Activated T-cell treated with anti-CD3 and anti-CD28 coated beads, Interleukin-2, amount 50 U/mL, for 24 hours (primary cell): ENCODE results near the gene USP21.

Experiments
- DNase-seq: peaks from one replicate; pipeline ENCODE4 v3.0.0-alpha.2; 2020
- H3K27ac Mint-ChIP-seq: 2 replicates; pipeline ENCODE4 v1.8.0; 2020; ENCODE audit warnings: mild to moderate bottlenecking, mixed read lengths
- H3K27me3 Mint-ChIP-seq: 2 replicates; pipeline ENCODE4 v1.8.0; 2020; ENCODE audit warnings: mixed read lengths
- H3K36me3 Mint-ChIP-seq: 2 replicates; pipeline ENCODE4 v1.8.0; 2020; ENCODE audit warnings: low read depth, mixed read lengths
- H3K4me1 Mint-ChIP-seq: 2 replicates; pipeline ENCODE4 v1.8.0; 2020; ENCODE audit warnings: low read depth, mixed read lengths
- H3K4me3 Mint-ChIP-seq: 2 replicates; pipeline ENCODE4 v1.8.0; 2020; ENCODE audit warnings: mild to moderate bottlenecking, moderate library complexity, mixed read lengths
- H3K9me3 Mint-ChIP-seq: 2 replicates; pipeline ENCODE4 v1.8.0; 2020; ENCODE audit warnings: mixed read lengths

The USP21 gene

DNA sequence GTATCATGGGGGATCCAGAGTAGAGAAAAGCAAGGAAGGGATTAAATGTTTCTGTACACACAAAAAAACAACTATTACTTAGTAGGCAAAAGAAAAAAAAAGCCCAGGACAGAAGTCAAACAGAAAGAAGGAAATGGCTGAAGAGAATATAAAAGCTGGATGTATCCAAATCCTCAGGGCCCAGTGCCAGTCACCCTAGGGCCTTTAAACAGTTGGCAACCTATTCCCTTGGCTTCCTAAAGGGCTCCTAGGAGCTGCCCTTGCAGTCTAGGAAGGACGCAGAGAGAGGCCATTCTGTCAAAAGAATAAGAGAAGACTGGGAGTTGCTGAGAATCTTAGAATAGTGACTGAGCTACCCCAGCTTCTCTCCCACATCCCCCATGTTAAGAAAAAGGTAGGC is 13.0 kb downstream of the USP21 start:
- peak overlapping the region; percentile 82 for H3K27ac Mint-ChIP-seq
- H3K4me3 Mint-ChIP-seq = no peak overlapping the region
- no peak for DNase-seq
- peaks cover 51% of the 10 kb centered on the region for H3K4me1 Mint-ChIP-seq
- H3K36me3 Mint-ChIP-seq = peaks cover 92% of the 10 kb centered on the region
- H3K9me3 Mint-ChIP-seq = no peaks in the 10 kb centered on the region
- no peaks in the 10 kb centered on the region for H3K27me3 Mint-ChIP-seq

DNA sequence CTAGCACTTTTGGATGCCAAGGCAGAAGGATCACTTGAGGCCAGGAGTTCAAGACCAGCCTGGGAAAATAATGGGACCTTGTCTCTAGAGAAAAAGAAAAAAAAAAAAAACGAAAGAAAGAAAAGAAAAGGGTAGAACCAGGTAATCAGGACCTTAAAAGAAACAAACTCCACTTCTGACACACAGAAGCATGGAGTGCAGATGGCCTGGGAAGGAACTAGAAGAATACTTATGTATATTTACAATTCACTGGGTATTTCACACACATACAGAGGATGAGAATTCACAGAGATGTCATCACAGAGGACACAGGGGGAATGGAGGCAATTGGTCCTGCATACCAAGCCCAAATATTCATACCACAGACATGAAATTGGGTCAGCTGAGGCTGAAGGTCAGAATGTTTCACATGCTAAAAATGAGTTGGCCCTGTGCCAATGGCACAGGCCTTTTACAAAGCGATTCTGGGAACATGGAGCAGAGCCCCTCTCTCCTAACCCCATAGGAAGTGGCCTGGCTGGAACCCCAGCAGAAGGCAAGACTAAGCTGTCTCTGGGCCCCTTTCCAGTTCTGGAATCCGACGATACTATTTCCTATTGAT is 13.6 kb downstream of the USP21 start:
- Mint-ChIP-seq H3K9me3 (no peaks in the 10 kb centered on the region), H3K4me3 (no peak overlapping the region), H3K4me1 (peaks cover 52% of the 10 kb centered on the region), H3K27ac (peak overlapping the region; percentile 71), H3K27me3 (no peaks in the 10 kb centered on the region), H3K36me3 (peaks cover 90% of the 10 kb centered on the region)
- no peak for DNase-seq

DNA sequence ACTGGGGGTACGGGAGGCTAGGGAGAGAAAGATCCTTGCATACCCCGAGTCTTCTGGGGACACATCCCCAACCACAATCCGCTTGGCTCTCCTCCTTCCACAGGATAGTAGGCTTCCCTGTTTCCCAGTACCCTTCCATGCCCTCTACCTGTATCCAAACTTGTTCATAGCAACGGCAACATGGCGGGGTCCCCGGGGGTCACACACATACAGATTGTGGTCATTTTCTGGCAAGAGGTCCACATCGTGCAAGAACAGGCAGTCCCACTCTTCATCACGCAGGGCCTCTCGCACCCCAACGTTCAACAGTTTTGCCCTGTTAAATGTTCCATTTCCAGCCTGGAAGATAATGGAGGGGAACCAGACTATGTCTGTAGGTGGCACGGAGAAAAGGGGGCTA is 14.4 kb downstream of the USP21 start:
- no peaks in the 10 kb centered on the region for H3K9me3 Mint-ChIP-seq
- DNase-seq = no peak
- H3K27me3 Mint-ChIP-seq = no peaks in the 10 kb centered on the region
- H3K27ac Mint-ChIP-seq = peak overlapping the region; percentile 66
- peaks cover 84% of the 10 kb centered on the region for H3K36me3 Mint-ChIP-seq
- H3K4me1 Mint-ChIP-seq = peaks cover 52% of the 10 kb centered on the region
- no peak overlapping the region for H3K4me3 Mint-ChIP-seq

DNA sequence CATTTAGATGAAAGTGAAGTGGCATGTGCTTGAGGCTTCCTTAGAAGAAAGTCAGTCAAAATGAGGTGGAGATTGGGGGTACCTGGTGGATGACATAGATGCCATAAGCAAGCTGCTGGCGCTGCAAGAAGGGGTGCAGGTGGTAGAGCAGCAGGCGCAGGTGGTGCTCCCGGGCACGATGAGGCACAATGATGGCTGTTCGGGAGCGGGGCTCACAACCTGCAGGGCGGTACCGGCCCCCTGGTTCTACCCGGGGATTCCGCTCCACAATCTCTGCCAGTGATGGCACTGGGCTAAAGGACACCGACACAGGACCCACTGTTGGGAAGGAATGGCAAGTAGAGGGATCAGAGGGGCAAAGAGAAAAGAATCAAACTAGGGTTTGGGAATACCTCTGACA is 15.6 kb downstream of the USP21 start:
- Mint-ChIP-seq H3K27me3 (no peaks in the 10 kb centered on the region), H3K4me1 (peaks cover 52% of the 10 kb centered on the region), H3K36me3 (peaks cover 72% of the 10 kb centered on the region), H3K4me3 (no peak overlapping the region), H3K27ac (peak overlapping the region; percentile 99), H3K9me3 (no peaks in the 10 kb centered on the region)
- no peak for DNase-seq

DNA sequence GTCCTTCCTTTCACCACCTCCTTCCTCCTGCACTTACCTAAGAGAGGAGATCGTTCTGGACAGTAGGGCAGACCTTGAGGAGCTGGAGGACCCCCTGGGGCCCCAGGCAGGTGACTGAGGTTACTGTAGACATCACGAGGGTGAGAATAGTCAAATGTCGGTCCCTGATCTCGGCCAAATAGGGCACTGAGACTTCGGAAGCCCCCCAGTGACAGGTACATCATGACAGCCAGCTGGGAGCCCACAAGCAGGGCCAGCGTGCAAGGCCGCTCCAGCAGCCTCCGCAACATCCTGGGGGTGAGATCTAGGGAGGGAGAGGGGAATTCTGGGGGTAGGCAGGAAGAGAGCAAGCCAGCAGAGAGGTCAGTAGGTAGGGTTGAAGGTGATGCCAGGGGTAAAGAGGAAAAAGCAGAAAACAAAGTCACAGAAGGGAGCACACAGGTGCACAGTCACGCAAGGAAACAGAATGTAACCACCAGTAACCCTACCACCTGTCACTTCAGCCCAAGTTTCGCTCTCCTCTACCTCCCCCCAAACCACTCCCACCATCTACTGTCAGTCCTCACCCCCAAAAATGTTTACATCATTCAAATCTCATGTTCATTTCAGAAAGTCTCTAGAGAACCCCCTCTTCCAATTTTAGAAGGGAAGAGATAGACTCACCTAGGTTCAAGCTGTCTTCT is 16.6 kb downstream of the USP21 start:
- Mint-ChIP-seq H3K27me3 (no peaks in the 10 kb centered on the region), H3K27ac (peak overlapping the region; percentile 99), H3K4me3 (peak overlapping the region; percentile 94), H3K4me1 (peaks cover 60% of the 10 kb centered on the region), H3K36me3 (peaks cover 64% of the 10 kb centered on the region), H3K9me3 (no peaks in the 10 kb centered on the region)
- DNase-seq = no peak

DNA sequence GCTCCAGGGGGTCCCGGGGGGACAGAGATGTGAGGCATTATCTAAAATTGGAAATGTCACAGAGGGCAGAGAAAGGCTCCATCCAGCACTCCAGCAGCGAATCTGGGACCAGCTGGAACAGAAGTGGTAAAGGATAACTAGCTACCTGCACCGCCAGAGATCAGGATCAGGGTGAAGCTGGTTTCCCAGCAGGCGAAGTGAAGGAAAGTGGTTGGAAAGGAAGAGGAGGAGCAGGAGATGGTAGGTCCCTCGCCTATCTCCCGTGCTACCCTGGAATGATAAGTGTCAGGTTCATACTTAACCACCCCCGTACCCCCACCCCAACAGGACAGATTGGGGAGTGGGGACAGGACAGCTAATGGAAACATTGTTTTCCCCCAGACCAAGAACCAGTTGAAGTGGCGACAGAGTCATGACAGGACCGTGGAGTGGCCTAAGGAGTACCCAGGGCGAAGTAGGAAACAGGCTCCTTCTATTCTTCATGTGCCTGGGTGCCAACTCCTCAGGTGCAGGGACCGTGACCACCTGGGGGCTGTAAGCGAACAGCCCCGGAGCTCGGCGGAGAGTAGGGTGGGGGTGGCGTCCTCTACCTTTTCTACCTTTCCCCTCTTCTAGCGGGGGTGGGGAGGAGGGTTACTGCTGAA is 17.3 kb downstream of the USP21 start:
- H3K27me3 Mint-ChIP-seq = no peaks in the 10 kb centered on the region
- H3K27ac Mint-ChIP-seq = peak overlapping the region; percentile 99
- peaks cover 65% of the 10 kb centered on the region for H3K4me1 Mint-ChIP-seq
- DNase-seq = no peak
- no peaks in the 10 kb centered on the region for H3K9me3 Mint-ChIP-seq
- H3K4me3 Mint-ChIP-seq = peak overlapping the region; percentile 94
- H3K36me3 Mint-ChIP-seq = peaks cover 57% of the 10 kb centered on the region

DNA sequence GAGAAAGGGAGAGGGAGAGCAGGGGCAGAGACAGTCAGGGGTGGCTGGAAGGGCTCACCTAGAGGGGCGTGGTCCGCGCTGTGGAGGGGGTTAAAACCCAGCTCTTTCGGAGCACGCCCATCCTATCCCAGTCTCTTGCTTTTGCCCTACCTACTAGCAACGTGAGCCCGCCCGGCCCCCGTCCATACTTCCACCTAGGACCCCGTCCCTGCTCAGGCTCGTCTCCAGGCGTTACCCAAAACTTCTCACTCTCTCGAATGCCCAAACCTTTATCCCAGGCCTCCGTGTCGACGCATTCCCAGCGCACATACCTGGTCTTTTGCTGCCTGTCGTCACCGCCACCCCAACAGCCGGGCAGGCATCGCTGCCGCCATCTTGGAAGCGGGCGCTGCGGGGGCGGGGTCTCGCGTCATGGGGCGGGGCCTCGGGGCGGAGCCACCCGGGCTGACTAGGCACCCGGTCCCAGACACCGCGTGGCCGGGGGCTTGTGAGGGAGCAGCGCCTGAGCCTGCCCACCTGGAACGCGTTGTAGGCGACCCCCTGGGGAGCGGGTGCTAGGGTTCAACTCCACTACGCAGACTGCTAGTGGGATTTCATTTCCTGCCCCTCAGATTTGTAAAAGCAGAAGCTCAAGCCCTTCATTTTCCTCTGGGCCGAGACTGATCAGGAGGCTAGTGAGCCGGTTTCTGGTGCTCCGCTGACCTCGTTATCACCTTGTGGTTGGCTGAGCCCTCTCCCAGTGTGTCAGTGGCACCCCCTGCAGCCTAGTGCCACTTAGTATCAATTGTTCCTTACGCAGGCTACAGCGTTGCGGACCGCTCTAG is 18.0 kb downstream of the USP21 start, which contains the start of gene B4GALT3:
Gene B4GALT3, minus strand, starts transcription at position 396 of the 824 bp plus-strand sequence. CDS start 1,447 bp downstream, outside the sequence.
- H3K36me3 Mint-ChIP-seq = peaks cover 53% of the 10 kb centered on the region
- H3K4me3 Mint-ChIP-seq = peak within 1 kb of the TSS; percentile 94
- H3K27me3 Mint-ChIP-seq = no peaks in the 10 kb centered on the region
- H3K27ac Mint-ChIP-seq = peak within 1 kb of the TSS; percentile 99
- peaks cover 71% of the 10 kb centered on the region for H3K4me1 Mint-ChIP-seq
- no peaks in the 10 kb centered on the region for H3K9me3 Mint-ChIP-seq
- peak; percentile 100 for DNase-seq

DNA sequence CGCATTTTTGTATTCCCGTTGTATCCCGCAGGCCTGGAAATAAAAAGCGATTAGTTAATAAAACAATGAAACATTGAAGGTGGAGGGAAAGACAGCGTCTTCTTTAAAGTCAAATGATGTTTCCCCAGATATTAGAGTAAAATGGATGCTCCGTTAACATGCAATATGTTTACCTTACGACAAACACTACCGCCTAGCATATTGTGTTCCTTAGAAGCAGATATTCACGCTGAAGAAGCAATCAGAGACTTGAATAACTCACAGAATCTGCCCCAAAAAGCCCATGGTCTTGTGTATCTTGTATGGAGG is 18.6 kb downstream of the USP21 start:
- H3K9me3 Mint-ChIP-seq = no peaks in the 10 kb centered on the region

DNA sequence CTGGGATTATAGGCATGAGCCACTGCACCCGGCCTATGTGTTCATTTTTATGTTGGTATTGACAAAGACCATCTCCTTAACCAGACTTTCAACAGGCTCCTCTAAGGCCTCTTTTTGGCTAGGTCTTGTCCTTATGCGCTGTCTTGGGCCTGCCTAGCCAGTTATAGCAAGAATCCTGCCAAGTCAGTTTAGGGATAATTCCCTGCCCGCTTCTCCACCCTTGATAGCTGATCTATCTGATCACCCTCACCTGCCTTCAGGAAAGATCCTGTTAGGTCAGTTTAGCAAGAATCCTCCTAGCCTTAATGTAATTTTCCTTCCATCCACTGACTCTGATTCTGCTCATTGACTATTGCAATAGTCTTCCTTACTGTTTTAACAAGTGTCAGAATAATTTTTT is 20.4 kb downstream of the USP21 start:
- Mint-ChIP-seq H3K27ac (no peak overlapping the region), H3K4me3 (no peak overlapping the region), H3K4me1 (peaks cover 76% of the 10 kb centered on the region), H3K27me3 (no peaks in the 10 kb centered on the region), H3K9me3 (no peaks in the 10 kb centered on the region), H3K36me3 (peaks cover 29% of the 10 kb centered on the region)
- DNase-seq = no peak

More for the DNA sequence above, 18.6 kb downstream of the USP21 start:
- Mint-ChIP-seq H3K27ac (peak overlapping the region; percentile 99), H3K27me3 (no peaks in the 10 kb centered on the region), H3K4me3 (peak overlapping the region; percentile 94), H3K36me3 (peaks cover 47% of the 10 kb centered on the region), H3K4me1 (peaks cover 73% of the 10 kb centered on the region)
- peak; percentile 48 for DNase-seq

DNA sequence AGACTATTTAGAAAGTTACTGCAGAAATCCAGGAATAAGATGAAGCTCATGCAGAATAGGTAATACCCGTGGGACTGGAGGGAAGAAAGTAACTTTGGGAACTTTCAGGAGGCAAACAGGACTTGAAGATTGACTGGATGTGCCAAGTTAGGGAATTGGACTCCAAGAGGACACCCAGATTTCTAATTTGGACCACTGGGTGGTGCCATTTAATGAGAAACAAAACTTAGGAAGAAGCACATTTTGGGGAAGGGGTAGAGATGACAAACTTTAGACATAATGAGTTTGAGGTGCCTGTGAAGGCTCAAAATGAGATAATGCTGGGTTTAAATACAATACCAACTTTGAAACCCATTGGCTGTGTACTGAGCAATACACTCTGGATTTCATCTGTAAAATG is 21.3 kb downstream of the USP21 start:
- no peak overlapping the region for H3K4me3 Mint-ChIP-seq
- no peak for DNase-seq
- H3K36me3 Mint-ChIP-seq = peaks cover 19% of the 10 kb centered on the region
- H3K4me1 Mint-ChIP-seq = peaks cover 75% of the 10 kb centered on the region
- H3K9me3 Mint-ChIP-seq = no peaks in the 10 kb centered on the region
- H3K27me3 Mint-ChIP-seq = no peaks in the 10 kb centered on the region
- peak overlapping the region; percentile 35 for H3K27ac Mint-ChIP-seq

DNA sequence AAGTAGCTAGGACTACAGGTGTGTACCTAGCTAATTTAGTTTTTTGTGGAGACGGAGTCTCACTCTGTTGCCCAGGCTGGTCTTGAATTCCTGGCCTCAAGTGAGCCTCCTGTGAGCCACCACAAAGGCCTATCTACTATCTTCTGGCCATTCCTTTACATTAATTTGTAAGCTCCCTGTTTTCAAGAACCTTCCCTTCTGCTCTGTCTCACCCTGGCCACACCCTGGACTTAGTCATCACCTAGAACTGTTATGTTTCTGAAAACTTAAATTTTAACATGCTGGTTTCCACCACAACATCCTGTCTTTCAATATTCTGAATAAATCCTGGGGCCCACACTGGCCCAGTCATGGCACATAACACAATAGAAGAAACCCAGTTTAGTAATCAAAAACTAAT is 22.9 kb downstream of the USP21 start:
- H3K36me3 Mint-ChIP-seq = peaks cover 4% of the 10 kb centered on the region
- peak overlapping the region; percentile 60 for H3K4me3 Mint-ChIP-seq
- H3K27me3 Mint-ChIP-seq = no peaks in the 10 kb centered on the region
- peak overlapping the region; percentile 96 for H3K27ac Mint-ChIP-seq
- H3K4me1 Mint-ChIP-seq = peaks cover 81% of the 10 kb centered on the region
- peaks cover 3% of the 10 kb centered on the region for H3K9me3 Mint-ChIP-seq
- DNase-seq = peak; percentile 65

DNA sequence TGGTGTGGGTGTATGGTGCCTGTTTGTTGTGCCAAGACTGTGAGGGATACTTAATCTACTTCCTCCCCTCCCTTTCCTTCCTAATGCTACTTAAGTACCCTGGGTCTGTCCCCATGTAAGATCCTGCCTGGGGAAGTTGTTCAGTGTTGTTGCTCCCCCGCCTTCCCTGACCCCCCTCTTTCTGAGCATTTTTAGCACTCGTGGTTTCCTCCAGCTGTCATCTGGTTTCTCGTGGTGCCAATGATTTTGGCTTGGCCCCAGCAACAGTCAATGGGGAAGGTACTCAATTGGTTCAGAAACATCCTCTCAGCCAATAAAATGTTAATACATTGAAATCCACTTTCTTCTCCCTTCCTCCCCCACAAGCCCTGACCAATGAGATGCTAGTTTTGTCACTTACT is 26.0 kb downstream of the USP21 start:
- H3K27ac Mint-ChIP-seq = peak overlapping the region; percentile 96
- peak; percentile 71 for DNase-seq
- H3K4me3 Mint-ChIP-seq = peak overlapping the region; percentile 38
- H3K27me3 Mint-ChIP-seq = no peaks in the 10 kb centered on the region
- H3K4me1 Mint-ChIP-seq = peaks cover 80% of the 10 kb centered on the region
- H3K9me3 Mint-ChIP-seq = peaks cover 3% of the 10 kb centered on the region
- peaks cover 3% of the 10 kb centered on the region for H3K36me3 Mint-ChIP-seq

DNA sequence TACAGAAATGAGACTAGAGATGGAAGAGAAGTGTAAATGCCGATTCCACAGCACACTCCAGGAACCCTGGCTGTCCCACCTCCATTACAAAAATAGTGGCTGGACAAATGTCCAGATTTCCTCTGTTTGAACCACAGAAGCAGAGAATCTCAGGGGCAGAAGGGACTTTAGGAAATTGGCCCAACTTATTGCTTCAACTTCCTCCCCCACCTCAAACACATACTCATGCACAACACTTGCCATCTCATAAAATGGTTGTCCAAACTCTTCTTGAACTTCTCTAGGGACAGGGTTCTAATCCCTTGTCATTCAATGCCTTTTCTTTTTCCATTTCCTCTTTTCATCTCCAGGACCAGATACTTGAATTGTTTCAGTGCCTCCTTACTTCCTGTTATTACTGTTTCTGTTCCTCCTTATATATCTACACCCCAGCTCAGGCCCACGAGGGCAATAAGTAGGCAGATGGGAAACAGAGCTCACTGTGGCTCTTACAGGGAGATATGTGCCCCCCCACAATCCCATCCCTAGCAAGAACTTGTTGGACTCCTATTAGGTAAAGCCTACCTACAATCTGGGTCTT is 26.5 kb downstream of the USP21 start:
- Mint-ChIP-seq H3K27ac (peak overlapping the region; percentile 96), H3K36me3 (peaks cover 3% of the 10 kb centered on the region), H3K9me3 (peaks cover 3% of the 10 kb centered on the region), H3K4me3 (peak overlapping the region; percentile 38), H3K27me3 (no peaks in the 10 kb centered on the region), H3K4me1 (peaks cover 74% of the 10 kb centered on the region)
- no peak for DNase-seq

DNA sequence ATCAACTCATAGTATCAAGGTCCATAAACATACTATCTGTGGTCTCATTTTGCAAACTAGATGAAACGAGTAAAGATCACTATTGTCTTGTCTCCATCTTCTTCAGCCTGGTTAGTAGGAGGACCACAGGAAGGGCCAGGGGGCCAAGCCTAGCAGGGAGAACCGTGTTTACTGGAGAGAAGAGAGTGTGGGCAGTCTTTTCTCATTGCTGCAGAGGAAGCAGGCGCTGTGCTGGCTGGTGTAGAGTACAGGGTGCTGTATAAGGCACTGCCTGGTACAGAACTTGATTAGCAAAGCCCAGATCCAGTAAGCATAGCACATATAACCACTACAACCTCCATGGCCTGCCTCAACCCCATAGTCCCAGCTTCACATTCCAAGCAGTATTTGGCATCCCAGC is 28.0 kb downstream of the USP21 start:
- Mint-ChIP-seq H3K4me1 (peaks cover 62% of the 10 kb centered on the region), H3K27ac (peak overlapping the region; percentile 96), H3K27me3 (no peaks in the 10 kb centered on the region), H3K9me3 (peaks cover 3% of the 10 kb centered on the region), H3K36me3 (no peaks in the 10 kb centered on the region), H3K4me3 (no peak overlapping the region)
- DNase-seq = no peak
